22Rv1 (cell line): Measurements from ENCODE around the gene MOV10L1.

Experiments
- CTCF ChIP-seq: fragments of 450-650 bp; IDR thresholded peaks from 2 replicates; pipeline ENCODE4 v1.5.1; 2017; ENCODE audit warnings: mild to moderate bottlenecking
- ZFX ChIP-seq: fragments of 450-650 bp; IDR thresholded peaks from 2 replicates; pipeline ENCODE4 v1.6.1; 2017; ENCODE audit warnings: antibody characterized with exemption, borderline replicate concordance

GRCh38 chr22:50049299-50050195, 40.3 kb upstream of the MOV10L1 start:
- no peak for TF ChIP-seq CTCF
- no peak for TF ChIP-seq ZFX
